Sigmoid colon (tissue), 4 donors: ENCODE results near the gene KLHDC7B.

Source experiments
- CTCF ChIP-seq, 4 experiments: fragments of 450-650 bp in 3 of 4; fragments of 200-600 bp in 1 of 4; IDR thresholded peaks; one replicate each; pipeline ENCODE4 v1.5.1; 2016 to 2019; ENCODE audit warnings: antibody characterized with exemption in 4 of 4, mild to moderate bottlenecking in 3 of 4, moderate library complexity in 2 of 4
- POLR2A ChIP-seq, 2 donors: fragments of 450-650 bp; IDR thresholded peaks; one replicate each; pipeline ENCODE4 v1.6.1; 2016; ENCODE audit warnings: antibody characterized with exemption in 2 of 2, mild to moderate bottlenecking in 2 of 2, moderate library complexity in 2 of 2
- POLR2AphosphoS5 ChIP-seq, 4 donors: sonication (generic); formaldehyde crosslinking; IDR thresholded peaks; one replicate each; pipeline ENCODE4 v1.6.1; 2017; ENCODE audit warnings: antibody characterized with exemption in 4 of 4

GRCh38 chr22:50523458-50523805, 22.3 kb upstream of the KLHDC7B start:
- TF ChIP-seq POLR2AphosphoS5 (IDR thresholded peaks at IDR 0.05) (no peak), CTCF (IDR thresholded peaks at IDR 0.05) (no peak), POLR2A (IDR thresholded peaks at IDR 0.05) (no peak)
